ENCODE measurements around the gene TNFAIP1.

TNFAIP1 gene

DNA sequence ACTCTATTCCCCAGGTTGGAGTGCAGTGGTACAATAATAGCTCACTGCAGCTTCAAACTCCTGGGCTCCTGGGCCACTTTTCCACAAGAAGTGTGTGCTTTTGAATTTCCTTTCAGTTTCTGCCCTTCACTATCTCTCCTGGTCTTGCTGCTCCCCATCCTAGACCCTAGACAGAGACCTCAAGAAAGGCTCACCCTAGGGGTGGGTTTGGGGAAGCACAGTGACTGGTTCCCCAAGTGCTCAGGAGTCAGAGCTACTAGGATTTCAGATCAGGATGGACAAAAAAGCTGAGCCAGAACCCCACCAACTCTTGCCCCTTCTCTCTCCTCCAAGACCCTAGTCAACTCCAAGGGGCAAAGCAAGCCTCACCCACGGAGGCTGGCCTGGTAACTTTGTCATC is 31.0 kb downstream of the TNFAIP1 start:
- Histone ChIP-seq H3K36me3 (ENCODE audit: control insufficient read depth, insufficient read depth, low read length, severe bottlenecking) (peaks cover 31% of the 10 kb centered on the region), H3K9me3 (ENCODE audit: control insufficient read depth, low read length) (no peaks in the 10 kb centered on the region), H3K9ac (ENCODE audit: low read length) (no peak overlapping the region), H3K4me1 (ENCODE audit: control insufficient read depth, insufficient read depth, low read length) (peaks cover 15% of the 10 kb centered on the region), H3K27me3 (replicated peaks; ENCODE audit: control insufficient read depth, insufficient read depth, low read length) (no peaks in the 10 kb centered on the region), H3K4me3 (ENCODE audit: low read length) (no peak overlapping the region)
- no peak for DNase-seq (ENCODE audit: low read depth)

- no peak for DNase-seq (ENCODE audit: low read depth)
- H3K27me3 ChIP-seq (replicated peaks; ENCODE audit: control insufficient read depth, insufficient read depth, low read length): no peaks in the 10 kb centered on the region
Measured at GRCh38 chr17:28367641-28368305, 32.2 kb downstream of the TNFAIP1 start.

GRCh38 chr17:28368306-28368831 is 32.8 kb downstream of the TNFAIP1 start:
- peaks cover 26% of the 10 kb centered on the region for H3K4me1 ChIP-seq (ENCODE audit: control insufficient read depth, insufficient read depth, low read length)
- no peaks in the 10 kb centered on the region for H3K9me3 ChIP-seq (ENCODE audit: control insufficient read depth, low read length)
- H3K36me3 ChIP-seq (ENCODE audit: control insufficient read depth, insufficient read depth, low read length, severe bottlenecking): peaks cover 13% of the 10 kb centered on the region
- no peak for DNase-seq (ENCODE audit: low read depth)
- no peaks in the 10 kb centered on the region for H3K27me3 ChIP-seq (replicated peaks; ENCODE audit: control insufficient read depth, insufficient read depth, low read length)
- H3K4me3 ChIP-seq (ENCODE audit: low read length): no peak overlapping the region
- no peak overlapping the region for H3K9ac ChIP-seq (ENCODE audit: low read length)

More at GRCh38 chr17:28367641-28368305, 32.2 kb downstream of the TNFAIP1 start:
- H3K9me3 ChIP-seq (ENCODE audit: control insufficient read depth, low read length): no peaks in the 10 kb centered on the region
- H3K4me3 ChIP-seq (ENCODE audit: low read length): no peak overlapping the region
- H3K9ac ChIP-seq (ENCODE audit: low read length): no peak overlapping the region
- H3K4me1 ChIP-seq (ENCODE audit: control insufficient read depth, insufficient read depth, low read length): peaks cover 26% of the 10 kb centered on the region
- H3K36me3 ChIP-seq (ENCODE audit: control insufficient read depth, insufficient read depth, low read length, severe bottlenecking): peaks cover 19% of the 10 kb centered on the region

DNA sequence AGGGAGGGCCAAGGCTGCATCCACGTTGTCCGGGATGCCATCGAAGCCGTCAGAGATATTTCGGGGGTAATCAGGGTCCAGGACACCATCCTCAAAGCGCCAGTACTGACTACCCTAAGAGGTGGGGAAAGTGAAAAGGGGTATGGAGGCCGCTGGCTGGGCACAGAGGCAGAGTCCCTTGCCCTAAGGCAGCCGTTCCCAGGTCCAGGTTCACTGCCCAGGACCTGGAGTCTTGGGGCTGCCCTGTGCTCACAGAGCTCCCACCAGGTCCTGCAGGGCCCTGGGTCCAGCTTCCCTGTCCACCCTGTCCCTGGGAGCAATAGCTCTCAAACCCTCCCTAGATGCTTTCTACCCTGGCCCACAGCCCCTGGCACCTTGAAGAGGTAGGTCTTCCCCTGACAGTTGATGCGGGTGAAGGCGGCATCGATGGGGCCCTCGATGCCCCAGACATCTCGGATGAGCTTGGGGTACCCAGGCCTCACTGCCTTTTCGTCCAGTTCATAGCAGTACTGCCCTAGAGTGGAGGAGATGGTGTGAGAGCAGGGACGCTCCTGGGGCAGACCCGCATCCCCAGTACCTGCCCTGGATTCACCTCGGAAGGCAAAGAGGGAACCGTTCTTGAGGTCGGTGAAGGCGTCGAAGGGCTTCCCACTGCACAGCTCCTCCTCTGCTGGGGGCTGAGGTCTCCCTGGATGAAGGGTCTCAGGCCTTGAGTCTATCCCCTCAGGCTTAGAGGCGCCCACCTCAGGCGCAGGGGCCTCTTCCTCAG is 33.5 kb downstream of the TNFAIP1 start:
- H3K36me3 ChIP-seq (ENCODE audit: control insufficient read depth, insufficient read depth, low read length, severe bottlenecking): peaks cover 6% of the 10 kb centered on the region
- no peaks in the 10 kb centered on the region for H3K27me3 ChIP-seq (replicated peaks; ENCODE audit: control insufficient read depth, insufficient read depth, low read length)
- no peak overlapping the region for H3K4me3 ChIP-seq (ENCODE audit: low read length)
- DNase-seq (ENCODE audit: low read depth): no peak
- H3K4me1 ChIP-seq (ENCODE audit: control insufficient read depth, insufficient read depth, low read length): peaks cover 26% of the 10 kb centered on the region
- no peaks in the 10 kb centered on the region for H3K9me3 ChIP-seq (ENCODE audit: control insufficient read depth, low read length)
- H3K9ac ChIP-seq (ENCODE audit: low read length): no peak overlapping the region

DNA sequence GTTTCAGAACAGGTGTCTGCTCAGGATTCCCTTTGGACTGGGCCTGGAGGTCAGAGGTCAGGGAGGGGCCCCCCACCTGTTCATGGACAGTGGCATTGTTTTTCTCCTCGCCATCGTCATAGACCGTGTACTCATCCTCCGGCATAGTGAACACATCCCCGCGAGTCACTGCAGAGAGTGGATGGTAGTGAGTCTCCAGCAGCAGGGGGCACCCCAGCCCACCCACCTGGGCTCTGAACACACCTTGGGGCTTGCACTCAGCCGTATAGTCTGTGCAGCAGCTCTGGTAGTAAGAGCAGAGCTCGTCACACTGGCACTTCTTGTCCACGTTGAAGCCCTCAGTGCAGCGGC is 34.1 kb downstream of the TNFAIP1 start:
- Histone ChIP-seq H3K4me3 (ENCODE audit: low read length) (no peak overlapping the region), H3K9me3 (ENCODE audit: control insufficient read depth, low read length) (no peaks in the 10 kb centered on the region), H3K27me3 (replicated peaks; ENCODE audit: control insufficient read depth, insufficient read depth, low read length) (no peaks in the 10 kb centered on the region), H3K9ac (ENCODE audit: low read length) (no peak overlapping the region), H3K4me1 (ENCODE audit: control insufficient read depth, insufficient read depth, low read length) (peaks cover 26% of the 10 kb centered on the region), H3K36me3 (ENCODE audit: control insufficient read depth, insufficient read depth, low read length, severe bottlenecking) (peaks cover under 1% of the 10 kb centered on the region)
- no peak for DNase-seq (ENCODE audit: low read depth)

GRCh38 chr17:28370035-28370743 is 34.6 kb downstream of the TNFAIP1 start, which contains the start of gene VTN:
TSS of gene VTN (minus strand) at chr17:28370307. CDS start at chr17:28370203, 104 bp downstream.
- Histone ChIP-seq H3K36me3 (ENCODE audit: control insufficient read depth, insufficient read depth, low read length, severe bottlenecking) (no peaks in the 10 kb centered on the region), H3K9me3 (ENCODE audit: control insufficient read depth, low read length) (no peaks in the 10 kb centered on the region), H3K4me1 (ENCODE audit: control insufficient read depth, insufficient read depth, low read length) (peaks cover 26% of the 10 kb centered on the region), H3K4me3 (ENCODE audit: low read length) (peak within 1 kb of the TSS; percentile 71), H3K27me3 (replicated peaks; ENCODE audit: control insufficient read depth, insufficient read depth, low read length) (no peaks in the 10 kb centered on the region), H3K9ac (ENCODE audit: low read length) (no peak within 1 kb of the TSS)
- DNase-seq (ENCODE audit: low read depth): peak; percentile 41

DNA sequence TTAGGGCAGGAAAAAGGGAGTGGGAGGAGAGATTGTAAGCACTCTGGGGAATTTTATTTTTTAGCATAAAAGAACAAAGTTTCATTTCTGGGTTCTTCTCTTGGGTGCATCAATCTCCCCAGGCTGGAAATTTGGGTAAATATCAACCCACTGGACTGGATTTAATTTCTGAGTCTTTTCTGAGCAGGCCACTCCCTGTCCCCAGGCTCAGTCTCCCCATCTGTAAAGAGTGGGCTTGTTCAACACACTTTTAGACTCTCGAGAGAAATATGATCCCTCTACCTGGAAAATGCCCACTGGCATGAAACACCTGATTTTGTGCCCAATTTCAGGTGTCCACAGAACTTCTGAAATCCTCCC is 35.2 kb downstream of the TNFAIP1 start:
- Histone ChIP-seq H3K9me3 (ENCODE audit: control insufficient read depth, low read length) (no peaks in the 10 kb centered on the region), H3K27me3 (replicated peaks; ENCODE audit: control insufficient read depth, insufficient read depth, low read length) (no peaks in the 10 kb centered on the region)
- DNase-seq (ENCODE audit: low read depth): no peak

DNA sequence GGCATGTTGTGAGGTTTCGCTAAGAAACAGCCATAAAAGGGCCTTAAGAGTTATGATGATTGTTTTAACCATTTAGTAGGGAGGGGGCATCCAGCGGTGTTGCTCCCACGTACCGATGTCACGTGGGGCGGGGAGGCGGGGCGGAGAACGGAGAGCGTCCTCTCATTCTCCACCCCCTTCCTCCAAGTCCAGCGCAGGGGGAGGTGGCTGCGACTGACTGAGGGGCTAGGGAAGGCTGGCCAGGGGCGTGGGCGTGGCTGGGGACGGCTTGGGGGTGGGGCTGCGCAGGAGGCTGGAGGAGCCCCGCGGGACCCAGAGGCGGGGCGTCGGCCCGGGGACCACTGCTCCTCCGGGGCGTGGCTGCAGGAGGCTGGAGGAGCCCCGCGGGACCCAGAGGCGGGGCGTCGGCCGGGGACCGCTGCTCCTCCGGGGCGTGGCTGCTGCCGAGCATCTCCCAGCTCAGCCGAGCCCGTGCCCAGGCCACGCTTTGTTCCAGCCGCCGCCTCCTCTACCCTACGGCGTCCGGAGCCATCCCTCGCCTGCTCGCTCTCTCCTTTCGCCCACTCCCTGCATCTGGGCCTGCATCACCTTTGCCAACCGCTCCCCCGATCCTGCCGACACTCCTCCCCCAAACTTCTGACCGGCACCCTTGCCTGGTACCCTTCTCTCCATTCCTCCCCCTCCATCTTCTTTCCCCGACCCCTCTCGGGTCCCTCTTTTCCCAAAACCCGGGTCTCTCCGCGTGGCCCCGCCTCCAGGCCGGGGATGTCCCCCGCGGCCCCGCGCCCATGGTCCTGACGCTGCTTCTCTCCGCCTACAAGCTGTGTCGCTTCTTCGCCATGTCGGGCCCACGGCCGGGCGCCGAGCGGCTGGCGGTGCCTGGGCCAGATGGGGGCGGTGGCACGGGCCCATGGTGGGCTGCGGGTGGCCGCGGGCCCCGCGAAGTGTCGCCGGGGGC is 36.0 kb downstream of the TNFAIP1 start, which contains the start of gene SARM1:
SARM1 (plus strand) TSS at position 450 of the 958 bp plus-strand sequence; CDS start at position 789, 339 bp downstream.
- peak; percentile 92 for DNase-seq (ENCODE audit: low read depth)
- H3K9me3 ChIP-seq (ENCODE audit: control insufficient read depth, low read length): no peaks in the 10 kb centered on the region
- H3K27me3 ChIP-seq (replicated peaks; ENCODE audit: control insufficient read depth, insufficient read depth, low read length): no peaks in the 10 kb centered on the region
- H3K4me3 ChIP-seq (ENCODE audit: low read length): peak within 1 kb of the TSS; percentile 71
- H3K9ac ChIP-seq (ENCODE audit: low read length): peak within 1 kb of the TSS; percentile 56
- H3K36me3 ChIP-seq (ENCODE audit: control insufficient read depth, insufficient read depth, low read length, severe bottlenecking): no peaks in the 10 kb centered on the region
- peaks cover 26% of the 10 kb centered on the region for H3K4me1 ChIP-seq (ENCODE audit: control insufficient read depth, insufficient read depth, low read length)

More for the DNA sequence above, 35.2 kb downstream of the TNFAIP1 start:
- no peak overlapping the region for H3K9ac ChIP-seq (ENCODE audit: low read length)
- peaks cover 26% of the 10 kb centered on the region for H3K4me1 ChIP-seq (ENCODE audit: control insufficient read depth, insufficient read depth, low read length)
- H3K36me3 ChIP-seq (ENCODE audit: control insufficient read depth, insufficient read depth, low read length, severe bottlenecking): no peaks in the 10 kb centered on the region
- no peak overlapping the region for H3K4me3 ChIP-seq (ENCODE audit: low read length)

GRCh38 chr17:28372203-28372944 is 36.8 kb downstream of the TNFAIP1 start:
- DNase-seq (ENCODE audit: low read depth): peak; percentile 66
- Histone ChIP-seq H3K4me1 (ENCODE audit: control insufficient read depth, insufficient read depth, low read length) (peaks cover 26% of the 10 kb centered on the region), H3K36me3 (ENCODE audit: control insufficient read depth, insufficient read depth, low read length, severe bottlenecking) (no peaks in the 10 kb centered on the region), H3K27me3 (replicated peaks; ENCODE audit: control insufficient read depth, insufficient read depth, low read length) (no peaks in the 10 kb centered on the region), H3K4me3 (ENCODE audit: low read length) (peak overlapping the region; percentile 71), H3K9me3 (ENCODE audit: control insufficient read depth, low read length) (no peaks in the 10 kb centered on the region), H3K9ac (ENCODE audit: low read length) (peak overlapping the region; percentile 56)

DNA sequence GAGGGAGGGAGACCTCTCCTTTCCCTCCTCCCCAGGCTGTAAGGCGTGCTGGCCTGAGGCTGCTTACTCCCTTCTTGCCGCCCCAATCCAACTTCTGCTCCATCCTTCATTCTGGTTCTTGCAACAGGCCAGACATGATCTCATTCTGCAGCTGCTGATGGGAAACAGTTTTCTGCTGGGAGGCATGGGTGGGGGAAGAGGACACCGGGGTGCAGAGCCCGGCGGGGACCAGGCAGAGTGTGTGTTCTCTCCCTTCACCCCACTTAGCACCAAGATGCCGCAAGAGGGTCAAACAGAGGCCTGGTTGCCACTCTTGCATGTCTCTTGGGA is 37.3 kb downstream of the TNFAIP1 start:
- peak overlapping the region; percentile 71 for H3K4me3 ChIP-seq (ENCODE audit: low read length)
- no peaks in the 10 kb centered on the region for H3K27me3 ChIP-seq (replicated peaks; ENCODE audit: control insufficient read depth, insufficient read depth, low read length)
- no peaks in the 10 kb centered on the region for H3K9me3 ChIP-seq (ENCODE audit: control insufficient read depth, low read length)
- H3K36me3 ChIP-seq (ENCODE audit: control insufficient read depth, insufficient read depth, low read length, severe bottlenecking): no peaks in the 10 kb centered on the region
- DNase-seq (ENCODE audit: low read depth): peak; percentile 6
- H3K9ac ChIP-seq (ENCODE audit: low read length): no peak overlapping the region
- peaks cover 26% of the 10 kb centered on the region for H3K4me1 ChIP-seq (ENCODE audit: control insufficient read depth, insufficient read depth, low read length)
